ENCODE data around the gene IGFBP1. TPM values are rescaled to one million over a fixed set of nuclear protein-coding genes. Genes with fewer than 3 reads are reported as not detected.
A peak's percentile ranks its signal among the peaks of the same experiment; 100 is the strongest.
"Not testable (repeated sequence)": the region's sequence is repeated elsewhere in the genome, so short reads cannot be mapped to it uniquely, and the experiment has no call there.

Gene IGFBP1
- total RNA-seq, 4 donors from 2014 or later: not detected

DNA sequence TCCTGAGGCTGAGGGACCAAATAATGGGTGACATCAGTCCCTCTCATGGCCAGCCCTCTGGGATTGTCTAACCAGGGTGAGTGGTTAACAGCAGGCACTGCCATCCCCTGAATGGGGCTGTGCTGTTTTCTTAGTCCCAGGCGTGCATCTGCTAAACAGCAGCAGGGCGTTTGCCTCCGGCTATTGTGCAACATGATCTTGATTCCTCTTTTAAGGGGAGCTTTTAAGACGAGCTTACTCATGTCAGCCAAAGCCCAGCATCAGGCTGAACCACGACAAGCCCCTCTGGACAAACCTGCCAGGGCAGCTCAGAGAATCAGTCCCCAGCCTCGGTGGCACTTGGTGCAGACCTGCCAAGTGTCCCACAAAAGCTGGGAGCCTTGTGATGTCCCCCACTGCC, 49.0 kb downstream of the IGFBP1 start:
- H3K27me3 ChIP-seq: no peaks in the 10 kb centered on the region

DNA sequence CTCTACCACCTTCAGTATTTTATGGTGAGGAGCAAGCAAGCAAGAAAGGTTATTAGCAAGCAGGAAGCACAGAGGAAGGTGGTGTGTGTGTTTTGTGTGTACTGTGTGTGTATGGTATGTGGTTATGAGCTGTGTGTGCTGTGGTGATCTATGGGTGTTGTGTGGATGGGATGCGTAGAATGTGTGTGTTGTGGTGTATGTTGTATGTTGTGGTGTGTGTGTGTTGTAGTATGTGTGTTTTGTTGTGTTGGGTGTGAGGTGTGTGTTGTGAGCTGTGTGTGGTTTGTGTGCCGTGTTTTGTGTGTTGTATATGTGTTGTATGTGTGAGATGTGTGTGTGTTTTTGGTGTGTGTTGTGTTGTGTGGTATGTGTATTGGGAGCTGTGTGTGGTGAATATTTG, 49.6 kb downstream of the IGFBP1 start:
- 91 to 94% methylated on average over 2 of the region's 2 CpGs for WGBS, 2 donors
- H3K4me3 ChIP-seq (replicated peaks in 1 of 3): no peak overlapping the region
- no peak for TF ChIP-seq POLR2A (IDR thresholded peaks at IDR 0.05)
- TF ChIP-seq, protein P1, sequence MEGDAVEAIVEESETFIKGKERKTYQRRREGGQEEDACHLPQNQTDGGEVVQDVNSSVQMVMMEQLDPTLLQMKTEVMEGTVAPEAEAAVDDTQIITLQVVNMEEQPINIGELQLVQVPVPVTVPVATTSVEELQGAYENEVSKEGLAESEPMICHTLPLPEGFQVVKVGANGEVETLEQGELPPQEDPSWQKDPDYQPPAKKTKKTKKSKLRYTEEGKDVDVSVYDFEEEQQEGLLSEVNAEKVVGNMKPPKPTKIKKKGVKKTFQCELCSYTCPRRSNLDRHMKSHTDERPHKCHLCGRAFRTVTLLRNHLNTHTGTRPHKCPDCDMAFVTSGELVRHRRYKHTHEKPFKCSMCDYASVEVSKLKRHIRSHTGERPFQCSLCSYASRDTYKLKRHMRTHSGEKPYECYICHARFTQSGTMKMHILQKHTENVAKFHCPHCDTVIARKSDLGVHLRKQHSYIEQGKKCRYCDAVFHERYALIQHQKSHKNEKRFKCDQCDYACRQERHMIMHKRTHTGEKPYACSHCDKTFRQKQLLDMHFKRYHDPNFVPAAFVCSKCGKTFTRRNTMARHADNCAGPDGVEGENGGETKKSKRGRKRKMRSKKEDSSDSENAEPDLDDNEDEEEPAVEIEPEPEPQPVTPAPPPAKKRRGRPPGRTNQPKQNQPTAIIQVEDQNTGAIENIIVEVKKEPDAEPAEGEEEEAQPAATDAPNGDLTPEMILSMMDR (IDR thresholded peaks at IDR 0.05): no peak
- H3K27me3 ChIP-seq: no peaks in the 10 kb centered on the region
- no peaks in the 10 kb centered on the region for H3K9me3 ChIP-seq
- intact Hi-C loops (cut with DNase I): no loop called here
- no peaks in the 10 kb centered on the region for H3K4me1 ChIP-seq
- no peak for DNase-seq
- H3K36me3 ChIP-seq: no peaks in the 10 kb centered on the region
- H3K27ac ChIP-seq: no peak overlapping the region

More for the DNA sequence above, 49.0 kb downstream of the IGFBP1 start:
- no peaks in the 10 kb centered on the region for H3K9me3 ChIP-seq
- no peak for DNase-seq
- TF ChIP-seq, protein P1 (IDR thresholded peaks at IDR 0.05): no peak
- no peak for TF ChIP-seq POLR2A (IDR thresholded peaks at IDR 0.05)
- no peak overlapping the region for H3K27ac ChIP-seq
- 62 to 76% methylated on average over 4 to 6 of the region's 6 CpGs for WGBS, 2 donors
- H3K4me1 ChIP-seq: no peaks in the 10 kb centered on the region
- no peak overlapping the region for H3K4me3 ChIP-seq (replicated peaks in 1 of 3)
- no peaks in the 10 kb centered on the region for H3K36me3 ChIP-seq
- intact Hi-C loops (cut with DNase I): no loop called here

DNA sequence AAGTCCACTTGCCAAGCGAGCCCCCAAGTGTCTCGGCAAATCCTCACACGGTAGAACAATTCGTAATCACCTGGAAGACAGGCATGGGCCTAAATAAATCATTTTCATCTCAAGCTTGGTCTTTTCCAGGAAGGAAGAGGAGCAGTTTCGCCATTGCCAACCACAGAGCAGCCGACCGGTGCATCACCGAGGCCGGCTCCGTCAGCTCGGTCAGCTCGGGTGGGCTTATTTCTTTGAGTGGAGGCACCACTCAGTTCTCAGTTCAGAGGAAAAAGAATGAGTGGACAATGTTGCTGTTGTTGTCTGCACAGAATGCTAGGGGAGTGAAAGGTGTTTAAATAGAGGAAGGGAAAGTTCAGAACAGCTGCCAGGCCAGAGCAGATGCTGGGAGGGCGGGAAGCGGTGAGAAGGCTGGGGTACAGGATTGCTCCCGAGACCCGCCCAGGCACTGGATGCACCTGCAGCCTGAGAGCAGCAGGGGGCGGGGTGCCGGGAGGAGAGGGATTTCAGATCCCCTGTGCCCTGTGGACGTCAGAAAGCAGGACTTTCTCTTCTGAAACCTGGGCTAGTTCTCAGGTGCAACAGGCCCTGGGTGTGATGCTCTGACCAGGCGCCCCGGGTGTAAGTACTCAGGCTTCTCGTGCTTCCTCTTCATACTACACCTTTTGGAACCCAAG, 50.5 kb downstream of the IGFBP1 start:
- Histone ChIP-seq H3K36me3 (no peaks in the 10 kb centered on the region), H3K27ac (no peak overlapping the region), H3K4me3 (replicated peaks in 1 of 3) (no peak overlapping the region), H3K9me3 (no peaks in the 10 kb centered on the region), H3K27me3 (no peaks in the 10 kb centered on the region), H3K4me1 (no peaks in the 10 kb centered on the region)
- intact Hi-C loops (cut with DNase I): no loop called here
- DNase-seq: no peak
- WGBS, 2 donors: 83 to 84% methylated on average over 22 of the region's 22 CpGs
- TF ChIP-seq POLR2A (IDR thresholded peaks at IDR 0.05): no peak
- TF ChIP-seq, protein P1 (IDR thresholded peaks at IDR 0.05): peak in 1 of 6 experiments; percentile 17

DNA sequence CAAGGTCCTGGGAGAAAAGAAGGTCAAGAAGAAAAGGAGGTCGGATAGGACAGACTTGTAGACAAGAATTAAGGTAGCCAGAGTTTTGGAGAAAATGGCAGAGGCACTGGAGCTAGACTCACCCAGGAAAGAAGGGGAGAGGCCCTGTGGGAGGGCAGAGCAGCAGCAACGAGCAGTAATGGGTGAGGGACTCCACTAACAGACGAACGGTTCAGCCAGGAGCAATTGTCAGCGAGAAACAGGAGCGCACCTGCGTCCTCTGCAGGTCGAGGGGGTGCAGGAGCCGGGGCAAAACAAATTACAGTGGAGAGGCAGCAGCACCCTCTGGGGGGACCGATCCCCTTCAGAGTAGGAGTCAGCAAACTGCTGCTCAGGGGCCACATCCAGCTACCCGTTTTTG, 51.3 kb downstream of the IGFBP1 start:
- DNase-seq: no peak

DNA sequence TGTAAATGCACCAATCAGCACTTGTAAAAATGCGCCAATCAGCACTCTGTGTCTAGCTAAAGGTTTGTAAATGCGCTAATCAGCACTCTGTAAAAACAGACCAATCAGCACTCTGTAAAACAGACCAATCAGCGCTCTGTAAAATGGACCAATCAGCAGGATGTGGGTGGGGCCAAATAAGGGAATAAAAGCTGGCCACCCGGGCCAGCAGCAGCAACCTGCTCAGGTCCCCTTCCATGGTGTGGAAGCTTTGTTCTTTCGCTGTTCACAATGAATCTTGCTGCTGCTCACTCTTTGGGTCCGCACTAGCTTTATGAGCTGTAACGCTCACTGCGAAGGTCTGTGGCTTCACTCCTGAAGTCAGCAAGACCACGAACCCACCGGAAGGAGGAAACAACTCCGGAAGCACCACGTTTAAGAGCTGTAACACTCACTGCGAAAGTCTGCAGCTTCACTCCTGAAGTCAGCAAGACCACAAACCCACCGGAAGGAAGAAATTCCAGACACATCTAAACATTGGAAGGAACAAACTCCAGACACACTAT, 52.0 kb downstream of the IGFBP1 start:
- intact Hi-C loops (cut with DNase I); H3K9me3 ChIP-seq; H3K36me3 ChIP-seq; H3K27me3 ChIP-seq; DNase-seq; H3K4me1 ChIP-seq; H3K27ac ChIP-seq; H3K4me3 ChIP-seq (replicated peaks in 1 of 3): not testable (repeated sequence)
- WGBS, 2 donors: 84 to 88% methylated on average over 14 of the region's 14 CpGs

More for the DNA sequence above, 51.3 kb downstream of the IGFBP1 start:
- Histone ChIP-seq H3K36me3 (no peaks in the 10 kb centered on the region), H3K27me3 (no peaks in the 10 kb centered on the region), H3K4me3 (replicated peaks in 1 of 3) (no peak overlapping the region), H3K9me3 (no peaks in the 10 kb centered on the region), H3K27ac (no peak overlapping the region), H3K4me1 (no peaks in the 10 kb centered on the region)
- no peak for TF ChIP-seq POLR2A (IDR thresholded peaks at IDR 0.05)
- TF ChIP-seq, protein P1 (IDR thresholded peaks at IDR 0.05): no peak
- intact Hi-C loops (cut with DNase I): no loop called here
- WGBS, 2 donors: 92 to 93% methylated on average over 11 of the region's 11 CpGs

All from thyroid gland (tissue), 4 donors.